ENCODE data around the gene RNU6-8. TPM values are rescaled to one million over a fixed set of nuclear protein-coding genes. Genes with fewer than 3 reads are reported as not detected.
A peak's percentile ranks its signal among the peaks of the same experiment; 100 is the strongest.

Gene RNU6-8
- total RNA-seq, result not detected

GRCh38 chr14:32202998-32203882 is at the start of gene RNU6-8:
TSS of gene RNU6-8 (minus strand) at chr14:32203269.
- DNase-seq (ENCODE audit: low spot score), result peak; percentile 85

DNA sequence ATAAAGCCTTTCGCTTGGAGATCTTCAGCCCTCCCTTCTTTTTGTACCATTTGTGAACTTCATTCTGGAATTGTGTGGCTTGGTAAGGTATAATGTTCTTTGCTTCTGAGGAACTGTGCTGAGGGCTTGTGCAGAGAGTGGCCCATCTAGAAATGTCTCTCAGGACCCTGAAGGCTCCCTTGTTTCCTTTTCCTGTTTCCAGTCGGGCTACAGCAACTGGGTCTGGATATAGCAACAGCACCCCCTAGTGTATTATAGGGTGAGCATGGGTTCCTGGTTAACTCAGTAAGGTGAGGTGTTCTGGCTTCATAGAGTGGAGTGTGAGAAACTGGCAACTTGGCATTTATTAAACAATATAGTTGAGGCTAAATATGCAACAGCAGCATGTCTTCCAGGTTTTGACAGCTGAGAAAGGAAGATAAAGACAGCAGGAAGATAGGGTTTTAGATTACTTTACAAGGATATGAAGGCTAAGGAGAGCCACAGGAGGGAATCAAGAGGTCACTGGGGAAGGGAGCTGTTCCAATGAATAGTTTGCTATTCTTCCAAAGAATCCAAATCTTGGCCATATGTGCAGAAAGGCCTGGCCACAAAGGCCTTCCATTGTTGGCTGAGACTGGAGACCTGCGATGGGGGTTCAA is 49.1 kb upstream of the RNU6-8 start:
- peak; percentile 67 for DNase-seq (ENCODE audit: low spot score)

DNA sequence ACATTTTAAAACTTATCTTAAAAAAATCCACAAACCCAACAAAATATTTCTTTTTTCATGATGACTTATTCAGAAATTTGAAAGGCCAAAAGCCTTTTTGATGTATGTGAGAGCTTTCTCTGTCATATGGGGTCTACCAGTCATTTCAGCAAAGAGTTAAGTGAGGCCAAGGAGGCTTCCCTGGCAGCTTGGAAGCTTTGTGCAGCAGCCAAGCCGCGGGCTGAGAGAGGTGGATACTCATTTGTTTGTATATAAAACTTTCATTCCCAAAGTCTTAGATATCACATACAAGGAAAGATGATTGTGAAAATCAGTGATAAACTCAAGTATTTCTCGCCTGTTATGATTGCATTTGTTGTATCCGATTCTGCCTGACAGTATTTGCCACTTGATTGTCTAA is 48.5 kb upstream of the RNU6-8 start:
- no peak for DNase-seq (ENCODE audit: low spot score)

- no peak for DNase-seq (ENCODE audit: low spot score)
Measured at GRCh38 chr14:32250681-32251080, 47.6 kb upstream of the RNU6-8 start.

DNA sequence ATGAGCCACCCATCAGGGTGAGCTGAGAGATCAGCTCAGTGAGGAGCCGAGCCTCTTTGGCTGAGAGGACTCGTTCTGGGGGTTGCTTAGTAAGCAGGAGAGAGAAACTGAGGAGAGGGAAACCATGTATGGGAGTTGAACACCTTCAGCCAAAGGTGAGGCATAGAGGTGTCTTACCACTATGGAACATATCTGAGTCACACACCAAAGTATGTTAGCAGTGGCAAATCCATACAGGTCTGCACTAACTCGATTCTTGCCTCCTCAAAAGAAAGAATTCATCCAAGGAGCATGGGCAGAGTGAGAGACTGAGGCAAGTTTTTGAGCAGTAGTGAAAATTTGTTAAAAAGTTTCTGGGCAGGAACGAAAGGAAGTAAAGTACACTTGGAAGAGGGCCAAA is 46.7 kb upstream of the RNU6-8 start:
- no peak for DNase-seq (ENCODE audit: low spot score)

DNA sequence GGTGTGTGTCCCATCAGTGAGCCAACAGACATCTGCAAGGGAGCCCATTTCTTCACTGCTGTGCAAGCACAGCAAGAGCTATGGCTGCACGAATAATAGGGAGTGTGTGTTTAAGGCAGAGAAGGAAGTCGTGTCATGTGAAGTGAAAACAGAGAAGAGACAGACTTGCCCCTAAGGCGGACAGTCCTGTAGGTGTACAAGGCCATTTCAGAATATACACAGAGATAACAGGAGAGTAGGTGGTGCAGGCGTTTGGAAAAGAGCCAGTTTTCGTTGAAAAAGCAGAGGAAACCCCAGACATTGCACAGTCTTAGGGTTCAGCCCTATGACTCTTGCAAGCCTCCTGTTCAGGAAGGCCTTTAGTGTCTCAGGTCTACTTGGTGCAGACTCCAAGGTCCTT is 46.3 kb upstream of the RNU6-8 start:
- no peak for DNase-seq (ENCODE audit: low spot score)

DNA sequence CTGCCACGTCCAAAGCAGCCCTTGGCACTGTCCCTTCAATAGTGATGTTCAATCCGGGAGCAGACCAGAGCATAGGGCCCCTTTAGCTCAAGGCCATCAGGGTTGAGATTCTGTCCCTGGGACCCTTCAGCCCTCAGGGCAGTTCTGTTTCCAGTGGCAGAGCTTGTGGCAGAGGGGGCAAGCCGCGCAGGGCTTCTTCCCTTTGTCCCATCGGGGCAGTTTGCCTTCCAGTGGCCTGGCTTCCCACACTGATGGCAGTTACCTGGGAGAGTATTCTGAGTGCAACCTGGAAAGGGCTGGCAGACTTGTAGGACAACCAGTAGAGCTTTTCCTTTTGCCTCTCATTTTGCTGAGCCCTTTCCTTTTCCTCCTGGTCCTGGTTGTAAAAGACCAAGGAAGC is 43.7 kb upstream of the RNU6-8 start:
- no peak for DNase-seq (ENCODE audit: low spot score)

DNA sequence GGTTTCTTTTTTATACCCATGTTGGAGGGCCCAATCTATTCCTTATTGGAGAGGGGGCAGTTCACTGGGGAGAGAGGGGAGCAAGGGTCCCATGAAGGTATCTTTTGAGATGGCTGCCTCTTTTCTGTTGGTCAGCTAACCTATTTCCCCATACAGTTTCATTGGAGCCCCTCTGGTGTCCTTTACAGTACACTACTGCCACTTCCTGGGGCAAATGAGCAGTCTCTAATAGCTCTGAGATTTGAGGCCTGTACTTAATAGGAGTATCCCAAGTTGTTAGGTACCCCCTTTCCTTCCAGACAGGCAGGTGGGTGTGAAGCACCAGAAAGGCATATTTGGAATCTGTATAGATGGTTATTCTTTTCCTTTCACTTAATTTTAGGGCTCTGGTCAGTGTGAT is 41.3 kb upstream of the RNU6-8 start:
- no peak for DNase-seq (ENCODE audit: low spot score)

DNA sequence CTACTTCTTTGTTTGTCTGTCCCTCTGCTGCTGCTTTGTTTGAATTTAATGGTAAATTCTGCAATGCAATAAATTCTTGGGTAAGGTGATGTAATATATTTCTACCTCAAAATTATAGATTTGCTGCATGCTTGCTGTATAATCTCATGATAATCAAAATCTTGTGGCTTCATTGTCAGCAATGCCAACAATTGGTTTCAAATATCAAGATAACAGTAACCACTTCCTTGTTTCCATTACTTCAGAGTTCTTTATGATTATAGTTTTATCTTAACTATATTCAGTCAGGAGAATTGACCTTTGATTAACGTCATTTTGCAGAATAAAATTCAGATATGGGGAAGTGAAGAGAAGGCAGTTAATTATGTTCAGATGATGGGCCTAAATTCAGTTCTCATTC is 30.2 kb upstream of the RNU6-8 start:
- no peak for DNase-seq (ENCODE audit: low spot score)

DNA sequence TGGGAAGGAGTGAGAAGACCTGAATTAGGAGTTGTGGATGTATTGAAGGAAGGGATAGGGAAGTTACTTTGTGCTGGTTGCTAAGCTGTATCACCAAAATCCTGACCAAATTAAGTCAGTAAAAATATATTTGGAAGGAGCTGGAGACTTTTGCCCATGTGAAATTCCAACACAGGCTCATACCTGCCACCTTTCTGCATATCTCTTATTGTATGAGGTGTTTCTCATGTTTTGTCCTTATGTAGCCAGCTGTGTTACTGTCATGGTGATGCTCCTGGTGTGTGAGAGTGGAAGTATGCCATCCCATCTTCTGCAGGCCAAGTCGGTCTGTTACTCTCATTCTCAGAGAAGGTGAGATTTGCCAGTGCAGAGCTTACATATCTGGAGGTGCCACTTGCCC is 29.4 kb upstream of the RNU6-8 start:
- DNase-seq (ENCODE audit: low spot score), result no peak

DNA sequence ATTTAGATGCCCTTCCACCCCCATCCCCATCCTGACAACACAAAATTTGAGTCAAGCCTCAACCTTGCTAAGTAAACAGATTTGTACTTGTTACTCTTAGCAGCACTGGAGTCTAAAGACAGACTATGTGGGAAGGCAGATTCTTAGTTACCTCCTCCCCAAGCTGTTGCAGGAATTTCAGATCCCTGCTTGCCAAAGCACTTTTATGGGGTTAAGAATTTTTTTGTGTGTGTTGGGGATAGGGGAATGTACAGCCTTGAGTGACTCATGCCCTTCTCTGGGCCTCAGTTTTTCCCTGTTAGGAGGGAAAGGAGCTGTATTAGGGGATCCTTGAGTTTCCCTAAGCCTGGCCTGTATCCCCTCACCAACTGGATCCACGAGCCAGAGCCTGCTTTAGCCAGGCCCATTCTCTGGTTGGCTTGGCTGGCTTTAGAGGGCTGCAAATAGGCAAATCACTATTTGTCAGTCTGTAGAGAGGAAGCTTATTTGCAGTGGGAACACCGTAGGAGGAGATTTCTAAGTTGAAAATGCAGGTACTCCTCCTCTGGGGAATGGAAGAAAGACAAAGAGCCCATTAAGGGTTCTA is 27.7 kb upstream of the RNU6-8 start:
- no peak for DNase-seq (ENCODE audit: low spot score)

DNA sequence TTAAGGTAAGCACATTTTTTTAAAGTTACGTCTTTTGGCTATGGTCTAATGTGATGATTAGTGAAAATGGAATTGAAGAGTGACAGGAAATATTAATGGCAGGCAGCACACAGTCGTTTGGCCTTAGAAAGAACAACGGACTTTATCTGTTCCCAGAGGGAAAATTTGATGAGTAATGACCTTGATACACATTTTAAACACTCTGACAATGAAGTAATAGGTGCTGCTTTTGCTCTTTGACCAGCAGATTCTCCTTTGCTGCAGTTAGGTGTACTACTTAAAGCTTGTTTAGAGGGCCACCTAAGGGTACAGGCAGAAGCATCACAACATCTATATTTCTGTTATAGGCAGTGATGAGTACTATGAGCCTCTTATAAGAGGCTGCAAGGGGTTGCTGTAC is 27.1 kb upstream of the RNU6-8 start:
- no peak for DNase-seq (ENCODE audit: low spot score)

- no peak for DNase-seq (ENCODE audit: low spot score)
Measured at GRCh38 chr14:32226056-32226455, 23.0 kb upstream of the RNU6-8 start.

- no peak for DNase-seq (ENCODE audit: low spot score)
Measured at GRCh38 chr14:32225378-32225920, 22.4 kb upstream of the RNU6-8 start.

GRCh38 chr14:32224737-32225377 is 21.8 kb upstream of the RNU6-8 start:
- DNase-seq (ENCODE audit: low spot score), result peak; percentile 61

DNA sequence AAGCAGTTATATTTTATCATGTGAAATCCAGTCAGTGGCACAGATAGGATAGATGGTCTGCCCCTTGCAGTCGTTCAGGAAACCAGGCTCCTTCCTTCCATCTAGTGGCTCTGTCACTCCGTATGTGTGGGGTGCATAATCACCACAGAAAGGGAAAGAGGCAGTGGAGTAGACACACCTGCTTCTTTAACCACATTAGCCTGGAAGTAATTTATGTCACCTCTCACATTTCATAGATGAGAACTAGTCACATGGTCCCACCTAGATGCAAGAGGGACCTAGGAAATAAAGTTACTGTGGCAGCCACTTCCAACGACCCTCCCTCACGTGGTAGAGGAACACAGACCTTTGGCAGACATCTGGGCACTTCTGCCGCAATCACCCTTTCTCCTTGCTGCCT is 14.2 kb upstream of the RNU6-8 start:
- DNase-seq (ENCODE audit: low spot score), result no peak

DNA sequence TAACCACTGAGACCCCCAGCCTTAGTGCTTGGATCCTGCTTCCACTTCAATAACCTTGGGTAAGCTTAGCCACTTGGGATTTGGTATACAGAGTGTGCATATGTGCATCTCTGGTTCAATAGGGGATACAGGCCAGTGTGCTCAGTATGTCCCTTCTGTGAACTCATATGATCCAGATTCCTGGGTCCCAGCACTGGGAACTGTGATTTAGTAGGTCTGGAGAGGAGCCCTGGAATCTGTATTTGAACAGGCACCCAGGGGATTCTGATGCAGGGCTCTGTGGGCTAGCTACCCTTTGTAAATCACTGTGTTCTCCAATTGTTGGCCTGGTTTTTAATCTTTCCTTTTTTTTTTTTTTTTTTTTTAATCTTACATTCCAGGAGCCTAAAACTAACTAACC is 9.8 kb upstream of the RNU6-8 start:
- DNase-seq (ENCODE audit: low spot score), result no peak

GRCh38 chr14:32211068-32211404 is 8.0 kb upstream of the RNU6-8 start:
- DNase-seq (ENCODE audit: low spot score), result no peak

- DNase-seq (ENCODE audit: low spot score), result no peak
Measured at GRCh38 chr14:32209471-32209870, 6.4 kb upstream of the RNU6-8 start.

- no peak for DNase-seq (ENCODE audit: low spot score)
Measured at GRCh38 chr14:32208490-32208889, 5.4 kb upstream of the RNU6-8 start.

DNA sequence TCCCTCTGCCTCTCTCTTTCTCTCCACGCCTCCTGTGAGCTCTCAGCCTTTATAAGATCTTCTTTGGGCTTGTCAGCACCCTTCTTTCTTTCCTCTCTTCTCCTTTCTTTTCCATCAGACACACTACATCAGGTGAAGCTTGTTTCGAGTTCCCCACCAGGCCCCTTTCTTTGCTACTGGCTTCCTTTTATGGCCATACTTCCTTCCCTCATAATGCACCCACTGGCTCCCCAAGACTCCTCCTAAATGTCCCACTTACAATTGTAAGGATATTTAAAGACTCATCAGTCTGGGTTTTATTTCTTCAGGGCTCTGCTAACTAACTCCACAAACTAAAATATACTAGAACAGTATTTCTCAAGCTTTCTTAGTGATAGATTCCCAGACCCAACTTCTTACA is 3.5 kb upstream of the RNU6-8 start:
- DNase-seq (ENCODE audit: low spot score), result no peak

GRCh38 chr14:32205984-32206383 is 2.9 kb upstream of the RNU6-8 start:
- DNase-seq (ENCODE audit: low spot score), result no peak

Data from mucosa of gallbladder (tissue), 1 donor.